ENCODE measurements around the gene ROCK2.

DNA sequence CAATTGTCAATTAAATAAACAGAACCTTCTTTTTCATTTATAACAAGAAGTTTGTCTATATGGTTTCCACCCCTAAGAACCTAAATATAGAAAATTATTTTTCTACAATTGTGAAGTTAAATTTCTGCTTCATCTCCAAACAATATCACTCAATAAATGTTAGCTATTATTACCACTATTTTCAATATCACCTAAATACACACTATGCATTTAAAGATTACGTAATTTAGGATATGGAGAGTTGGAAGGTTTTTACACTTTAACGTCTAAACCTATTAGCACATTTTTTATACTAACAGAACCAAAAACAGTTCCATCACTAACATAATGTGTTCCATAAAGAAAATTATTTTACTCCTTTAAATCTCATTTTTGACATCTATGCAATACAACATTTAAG is 48.0 kb downstream of the ROCK2 start:
- TF ChIP-seq, protein P1, sequence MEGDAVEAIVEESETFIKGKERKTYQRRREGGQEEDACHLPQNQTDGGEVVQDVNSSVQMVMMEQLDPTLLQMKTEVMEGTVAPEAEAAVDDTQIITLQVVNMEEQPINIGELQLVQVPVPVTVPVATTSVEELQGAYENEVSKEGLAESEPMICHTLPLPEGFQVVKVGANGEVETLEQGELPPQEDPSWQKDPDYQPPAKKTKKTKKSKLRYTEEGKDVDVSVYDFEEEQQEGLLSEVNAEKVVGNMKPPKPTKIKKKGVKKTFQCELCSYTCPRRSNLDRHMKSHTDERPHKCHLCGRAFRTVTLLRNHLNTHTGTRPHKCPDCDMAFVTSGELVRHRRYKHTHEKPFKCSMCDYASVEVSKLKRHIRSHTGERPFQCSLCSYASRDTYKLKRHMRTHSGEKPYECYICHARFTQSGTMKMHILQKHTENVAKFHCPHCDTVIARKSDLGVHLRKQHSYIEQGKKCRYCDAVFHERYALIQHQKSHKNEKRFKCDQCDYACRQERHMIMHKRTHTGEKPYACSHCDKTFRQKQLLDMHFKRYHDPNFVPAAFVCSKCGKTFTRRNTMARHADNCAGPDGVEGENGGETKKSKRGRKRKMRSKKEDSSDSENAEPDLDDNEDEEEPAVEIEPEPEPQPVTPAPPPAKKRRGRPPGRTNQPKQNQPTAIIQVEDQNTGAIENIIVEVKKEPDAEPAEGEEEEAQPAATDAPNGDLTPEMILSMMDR (IDR thresholded peaks at IDR 0.05; ENCODE audit: insufficient read depth, low read depth, low read length) = no peak
- TF ChIP-seq EZH2 (IDR thresholded peaks at IDR 0.05; ENCODE audit: insufficient read depth, low read length) = no peak
